K562 (cell line): ENCODE results near the gene KNDC1. TPM values are rescaled to one million over a fixed set of nuclear protein-coding genes. Genes with fewer than 3 reads are reported as not detected.

Experiments
- CREBBP ChIP-seq: IDR thresholded peaks from one replicate; pipeline ENCODE4 v1.6.1; 2012; ENCODE audit warnings: low read depth, mild to moderate bottlenecking, control low read depth, inconsistent platforms, low read length
- DMBX1 ChIP-seq: fragments of 250-450 bp; sonication (Bioruptor Pico); IDR thresholded peaks from 2 replicates; pipeline ENCODE4 v1.8.0; 2022; ENCODE audit warnings: inconsistent platforms, mild to moderate bottlenecking, moderate library complexity, borderline replicate concordance
- RB1 ChIP-seq: fragments of 450-650 bp; IDR thresholded peaks from 2 replicates; pipeline ENCODE4 v1.6.1; 2017; ENCODE audit warnings: low read depth, mild to moderate bottlenecking
- SRSF9 ChIP-seq: fragments of 200-400 bp; formaldehyde crosslinking; IDR thresholded peaks from 2 replicates; pipeline ENCODE4 v1.6.1; 2017; ENCODE audit warnings: low read depth, low read length, borderline replicate concordance
- ZC3H11A ChIP-seq: IDR thresholded peaks from 2 replicates; pipeline ENCODE4 v1.6.1; 2012; ENCODE audit warnings: low read depth, low read length, improper control_type of control experiment
- ZNF239 ChIP-seq: fragments of 250-450 bp; sonication (Bioruptor Pico); IDR thresholded peaks from 2 replicates; pipeline ENCODE4 v1.4.0; 2020; ENCODE audit warnings: mild to moderate bottlenecking
- polyA plus RNA-seq, 8 experiments: library from polyadenylated mRNA; depleted of rRNA in 4 of 8; stranded (reverse) in 5 of 8; unstranded in 3 of 8; fragments of >200 nt; fragmentation: Nextera tagmentation in 2 of 8; fragmentation: Illumina TruSeq in 1 of 8; extraction: Ambion mirVana in 2 of 8; extraction: Trizol in 1 of 8; gene quantifications; 2 replicates each; pipeline versions ENCODE4 v1.2.1 to v1.2.3, GENCODE V29; 2011 to 2014; ENCODE audit warnings: inconsistent platforms in 1 of 8, missing spikeins in 1 of 8
- total RNA-seq, 7 experiments: library from RNA; depleted of rRNA in 6 of 7; stranded (reverse); fragments of >200 nt in 6 of 7; fragmentation: Illumina TruSeq in 2 of 7; extraction: Trizol in 2 of 7; gene quantifications; 2 replicates each; pipeline versions ENCODE4 v1.2.1 to v1.2.3, GENCODE V29; 2011 to 2021; ENCODE audit warnings: low replicate concordance in 1 of 7
- TF ChIP-seq, protein P1 (sequence below): fragments of 450-650 bp; IDR thresholded peaks from 2 replicates; pipeline ENCODE4 v1.6.1; 2016; ENCODE audit warnings: missing biosample characterization, missing genetic modification characterization
- TF ChIP-seq, protein P2 (sequence below): sonication (generic); formaldehyde crosslinking; IDR thresholded peaks from 2 replicates; pipeline ENCODE4 v1.8.0; 2023; ENCODE audit warnings: mild to moderate bottlenecking, missing genetic modification reagents
- TF ChIP-seq, protein P3 (sequence below): sonication (generic); IDR thresholded peaks from 2 replicates; pipeline ENCODE4 v1.6.1; 2016
- TF ChIP-seq, protein P4 (sequence below), 2 experiments: fragments of 250-450 bp in 1 of 2; fragments of 450-650 bp in 1 of 2; sonication (Bioruptor Pico) in 1 of 2; IDR thresholded peaks; 2 replicates each; pipeline versions ENCODE4 v1.6.1 to v1.8.0; 2016 to 2021; ENCODE audit warnings: mild to moderate bottlenecking in 2 of 2, moderate library complexity in 2 of 2, missing compliant biosample characterization in 1 of 2, missing genetic modification characterization in 1 of 2

Gene KNDC1
- total and polyA plus RNA-seq, 9 of the 15 experiments (the other 6 are each of a cell fraction or from before 2014, with no cell fraction given), result 0.07 to 0.26 (median 0.11) TPM; not detected in 6

DNA sequence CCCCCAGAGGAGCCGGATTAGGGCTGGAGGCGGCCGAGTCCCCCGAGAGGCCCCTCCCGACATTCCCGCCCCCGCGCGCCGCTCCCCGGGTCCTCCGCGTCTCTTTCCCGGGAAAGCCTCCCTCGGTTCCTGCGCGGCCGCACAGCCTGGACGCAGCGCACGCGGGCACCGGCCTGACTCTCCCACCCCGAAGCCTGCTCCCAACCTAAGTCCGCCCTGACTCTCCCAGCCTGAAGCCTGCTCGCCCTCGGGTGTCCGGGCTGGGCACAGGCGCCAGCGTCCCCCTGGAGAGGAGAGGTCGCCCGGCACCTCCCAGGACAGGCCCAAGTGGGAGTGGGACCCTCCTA is 77.2 kb downstream of the KNDC1 start (continued):
- TF ChIP-seq, protein P1, sequence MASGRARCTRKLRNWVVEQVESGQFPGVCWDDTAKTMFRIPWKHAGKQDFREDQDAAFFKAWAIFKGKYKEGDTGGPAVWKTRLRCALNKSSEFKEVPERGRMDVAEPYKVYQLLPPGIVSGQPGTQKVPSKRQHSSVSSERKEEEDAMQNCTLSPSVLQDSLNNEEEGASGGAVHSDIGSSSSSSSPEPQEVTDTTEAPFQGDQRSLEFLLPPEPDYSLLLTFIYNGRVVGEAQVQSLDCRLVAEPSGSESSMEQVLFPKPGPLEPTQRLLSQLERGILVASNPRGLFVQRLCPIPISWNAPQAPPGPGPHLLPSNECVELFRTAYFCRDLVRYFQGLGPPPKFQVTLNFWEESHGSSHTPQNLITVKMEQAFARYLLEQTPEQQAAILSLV (tag), result no peak
- TF ChIP-seq, protein P2, sequence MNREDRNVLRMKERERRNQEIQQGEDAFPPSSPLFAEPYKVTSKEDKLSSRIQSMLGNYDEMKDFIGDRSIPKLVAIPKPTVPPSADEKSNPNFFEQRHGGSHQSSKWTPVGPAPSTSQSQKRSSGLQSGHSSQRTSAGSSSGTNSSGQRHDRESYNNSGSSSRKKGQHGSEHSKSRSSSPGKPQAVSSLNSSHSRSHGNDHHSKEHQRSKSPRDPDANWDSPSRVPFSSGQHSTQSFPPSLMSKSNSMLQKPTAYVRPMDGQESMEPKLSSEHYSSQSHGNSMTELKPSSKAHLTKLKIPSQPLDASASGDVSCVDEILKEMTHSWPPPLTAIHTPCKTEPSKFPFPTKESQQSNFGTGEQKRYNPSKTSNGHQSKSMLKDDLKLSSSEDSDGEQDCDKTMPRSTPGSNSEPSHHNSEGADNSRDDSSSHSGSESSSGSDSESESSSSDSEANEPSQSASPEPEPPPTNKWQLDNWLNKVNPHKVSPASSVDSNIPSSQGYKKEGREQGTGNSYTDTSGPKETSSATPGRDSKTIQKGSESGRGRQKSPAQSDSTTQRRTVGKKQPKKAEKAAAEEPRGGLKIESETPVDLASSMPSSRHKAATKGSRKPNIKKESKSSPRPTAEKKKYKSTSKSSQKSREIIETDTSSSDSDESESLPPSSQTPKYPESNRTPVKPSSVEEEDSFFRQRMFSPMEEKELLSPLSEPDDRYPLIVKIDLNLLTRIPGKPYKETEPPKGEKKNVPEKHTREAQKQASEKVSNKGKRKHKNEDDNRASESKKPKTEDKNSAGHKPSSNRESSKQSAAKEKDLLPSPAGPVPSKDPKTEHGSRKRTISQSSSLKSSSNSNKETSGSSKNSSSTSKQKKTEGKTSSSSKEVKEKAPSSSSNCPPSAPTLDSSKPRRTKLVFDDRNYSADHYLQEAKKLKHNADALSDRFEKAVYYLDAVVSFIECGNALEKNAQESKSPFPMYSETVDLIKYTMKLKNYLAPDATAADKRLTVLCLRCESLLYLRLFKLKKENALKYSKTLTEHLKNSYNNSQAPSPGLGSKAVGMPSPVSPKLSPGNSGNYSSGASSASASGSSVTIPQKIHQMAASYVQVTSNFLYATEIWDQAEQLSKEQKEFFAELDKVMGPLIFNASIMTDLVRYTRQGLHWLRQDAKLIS (CRISPR knock-in tag), result no peak
- no peak for TF ChIP-seq RB1
- TF ChIP-seq, protein P3, sequence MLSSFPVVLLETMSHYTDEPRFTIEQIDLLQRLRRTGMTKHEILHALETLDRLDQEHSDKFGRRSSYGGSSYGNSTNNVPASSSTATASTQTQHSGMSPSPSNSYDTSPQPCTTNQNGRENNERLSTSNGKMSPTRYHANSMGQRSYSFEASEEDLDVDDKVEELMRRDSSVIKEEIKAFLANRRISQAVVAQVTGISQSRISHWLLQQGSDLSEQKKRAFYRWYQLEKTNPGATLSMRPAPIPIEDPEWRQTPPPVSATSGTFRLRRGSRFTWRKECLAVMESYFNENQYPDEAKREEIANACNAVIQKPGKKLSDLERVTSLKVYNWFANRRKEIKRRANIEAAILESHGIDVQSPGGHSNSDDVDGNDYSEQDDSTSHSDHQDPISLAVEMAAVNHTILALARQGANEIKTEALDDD, result no peak
- TF ChIP-seq ZNF239 (CRISPR knock-in tag), result no peak
- no peak for TF ChIP-seq CREBBP
- TF ChIP-seq, protein P4, sequence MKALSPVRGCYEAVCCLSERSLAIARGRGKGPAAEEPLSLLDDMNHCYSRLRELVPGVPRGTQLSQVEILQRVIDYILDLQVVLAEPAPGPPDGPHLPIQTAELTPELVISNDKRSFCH (CRISPR knock-in tag; IDR thresholded peaks at IDR 0.05), result no peak
- TF ChIP-seq, protein P4 (tag; IDR thresholded peaks at IDR 0.05), result no peak
- TF ChIP-seq DMBX1 (CRISPR knock-in tag), result no peak
- no peak for TF ChIP-seq ZC3H11A
- no peak for TF ChIP-seq SRSF9
